Naive thymus-derived CD8-positive, alpha-beta T cell (primary cell): ENCODE measurements around the gene LRRC4B. TPM values are rescaled to one million over a fixed set of nuclear protein-coding genes. Genes with fewer than 3 reads are reported as not detected.
"Not testable (repeated sequence)": the region's sequence is repeated elsewhere in the genome, so short reads cannot be mapped to it uniquely, and the experiment has no call there.

Experiments used
- ATAC-seq, 2 donors: fragments of 150-1000 bp; cut with Tn5 transposase in 1 of 2; sonication (Bioruptor Pico), chemical (Tn5 transposase) in 1 of 2; 1 replicate in 1 of 2; 2 replicates in 1 of 2; pipeline ENCODE4 v1.10.0; 2021; ENCODE audit warnings: mild to moderate bottlenecking in 2 of 2, moderate library complexity in 2 of 2
- POLR2A ChIA-PET: fragments of 350-600 bp; sonication (Branson Sonifier 250); formaldehyde crosslinking; loops from one replicate; lab custom pipeline; 2021; ENCODE audit warnings: antibody characterized with exemption; lab: Charles Lee
- DNase-seq, 10 donors: peaks; one replicate each; pipeline versions ENCODE4 v3.0.0 to v3.0.0-alpha.2; 2020 to 2022
- H3K27ac Mint-ChIP-seq, 10 donors: one replicate each; pipeline ENCODE4 v1.8.0; 2020 to 2022; ENCODE audit warnings: mild to moderate bottlenecking in 10 of 10, mixed read lengths in 10 of 10, moderate library complexity in 4 of 10, inconsistent platforms in 1 of 10
- H3K27me3 Mint-ChIP-seq, 5 donors: one replicate each; pipeline ENCODE4 v1.8.0; 2021 to 2022; ENCODE audit warnings: mixed read lengths in 5 of 5
- H3K36me3 Mint-ChIP-seq, 3 donors: one replicate each; pipeline ENCODE4 v1.8.0; 2020 to 2022; ENCODE audit warnings: mixed read lengths in 3 of 3, mild to moderate bottlenecking in 2 of 3, inconsistent platforms in 1 of 3
- H3K4me1 Mint-ChIP-seq, 4 donors: one replicate each; pipeline ENCODE4 v1.8.0; 2021 to 2022; ENCODE audit warnings: mixed read lengths in 4 of 4
- H3K4me3 Mint-ChIP-seq, 10 donors: one replicate each; pipeline ENCODE4 v1.8.0; 2020 to 2022; ENCODE audit warnings: mild to moderate bottlenecking in 10 of 10, mixed read lengths in 10 of 10, moderate library complexity in 6 of 10, inconsistent platforms in 1 of 10
- H3K9me3 Mint-ChIP-seq, 9 donors: one replicate each; pipeline ENCODE4 v1.8.0; 2020 to 2022; ENCODE audit warnings: mixed read lengths in 9 of 9, mild to moderate bottlenecking in 3 of 9, inconsistent platforms in 1 of 9, moderate library complexity in 1 of 9
- polyA plus RNA-seq, 3 donors: library from polyadenylated mRNA; unstranded; fragments of 300-500 nt; fragmentation: Illumina TruSeq; gene quantifications; one replicate each; pipeline ENCODE4 v1.2.3, GENCODE V29; 2021
- total RNA-seq, 8 experiments: library from RNA in 2 of 8; stranded (reverse) in 2 of 8; gene quantifications; one replicate each; pipeline ENCODE4 v1.2.3 and lab custom pipeline; 2021 to 2026

LRRC4B gene
- total and polyA plus RNA-seq, 5 experiments from 2014 or later, result not detected

- H3K9me3 Mint-ChIP-seq, H3K36me3 Mint-ChIP-seq, H3K27ac Mint-ChIP-seq, POLR2A ChIA-PET, ATAC-seq, H3K4me3 Mint-ChIP-seq, H3K4me1 Mint-ChIP-seq: not testable (repeated sequence)
- H3K27me3 Mint-ChIP-seq, result peaks cover 10 to 42% (median 30%) of the 10 kb centered on the region in 5 donors
- peak in 1 of 10 donors; percentile 6 for DNase-seq
Measured at GRCh38 chr19:50528052-50528451, 40.2 kb downstream of the LRRC4B start.

- no peaks in the 10 kb centered on the region for H3K4me1 Mint-ChIP-seq
- H3K4me3 Mint-ChIP-seq, result no peak overlapping the region
- POLR2A ChIA-PET, result no interaction called here
- peaks cover 0 to 14% (median 3%) of the 10 kb centered on the region in 5 donors for H3K27me3 Mint-ChIP-seq
- H3K27ac Mint-ChIP-seq, result no peak overlapping the region
- no peak for ATAC-seq
- DNase-seq, result peak in 1 of 10 donors; percentile 42
- H3K9me3 Mint-ChIP-seq, result peaks cover 0 to 2% (median 0%) of the 10 kb centered on the region in 9 donors
- H3K36me3 Mint-ChIP-seq, result no peaks in the 10 kb centered on the region
Measured at GRCh38 chr19:50522881-50523280, 45.4 kb downstream of the LRRC4B start.

GRCh38 chr19:50520822-50521465 is 47.3 kb downstream of the LRRC4B start:
- H3K27me3 Mint-ChIP-seq, result peaks cover 0 to 15% (median 0%) of the 10 kb centered on the region in 5 donors
- ATAC-seq, result no peak
- no peak overlapping the region for H3K4me3 Mint-ChIP-seq

GRCh38 chr19:50519006-50519575 is 49.1 kb downstream of the LRRC4B start:
- Mint-ChIP-seq H3K27ac (no peak overlapping the region), H3K4me1 (peaks cover 0 to 3% (median 0%) of the 10 kb centered on the region in 4 donors), H3K4me3 (no peak overlapping the region), H3K36me3 (no peaks in the 10 kb centered on the region), H3K27me3 (peaks cover 0 to 25% (median 9%) of the 10 kb centered on the region in 5 donors), H3K9me3 (no peaks in the 10 kb centered on the region)
- ATAC-seq (no peak), DNase-seq (peak in 1 of 10 donors; percentile 58)
- POLR2A ChIA-PET, result no interaction called here

More at GRCh38 chr19:50520822-50521465, 47.3 kb downstream of the LRRC4B start:
- Mint-ChIP-seq H3K4me1 (no peaks in the 10 kb centered on the region), H3K9me3 (no peaks in the 10 kb centered on the region), H3K27ac (no peak overlapping the region), H3K36me3 (no peaks in the 10 kb centered on the region)
- POLR2A ChIA-PET, result no interaction called here
- peak in 1 of 10 donors; percentile 19 for DNase-seq

GRCh38 chr19:50518091-50519005 is 49.9 kb downstream of the LRRC4B start:
- Mint-ChIP-seq H3K4me1 (peaks cover 0 to 4% (median 0%) of the 10 kb centered on the region in 4 donors), H3K4me3 (no peak overlapping the region), H3K9me3 (no peaks in the 10 kb centered on the region), H3K36me3 (no peaks in the 10 kb centered on the region), H3K27ac (no peak overlapping the region), H3K27me3 (peaks cover 0 to 27% (median 13%) of the 10 kb centered on the region in 5 donors)
- POLR2A ChIA-PET, result no interaction called here
- peak in 1 of 10 donors; percentile 44 for DNase-seq
- no peak for ATAC-seq

DNA sequence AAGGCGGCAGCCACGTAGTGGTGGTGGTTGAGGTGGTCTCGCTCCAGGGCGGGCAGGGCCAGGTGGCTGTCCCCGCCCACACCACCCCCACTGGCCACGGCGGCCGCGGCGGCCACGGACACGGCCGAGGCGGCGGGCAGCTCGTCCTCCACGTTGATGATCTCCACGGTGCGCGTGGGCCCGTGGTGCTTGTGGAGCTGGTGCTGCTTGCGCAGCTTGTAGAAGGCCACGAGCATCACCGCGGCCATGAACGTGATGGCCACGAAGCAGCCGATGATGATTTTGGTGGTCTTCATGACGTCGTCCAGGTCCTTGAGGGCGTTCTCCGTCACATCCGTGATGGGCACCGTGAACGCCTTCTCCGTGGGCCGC is 50.5 kb downstream of the LRRC4B start:
- DNase-seq, result peak in 1 of 10 donors; percentile 37
- Mint-ChIP-seq H3K27ac (no peak overlapping the region), H3K4me1 (peaks cover 0 to 7% (median 0%) of the 10 kb centered on the region in 4 donors), H3K4me3 (no peak overlapping the region), H3K27me3 (peaks cover 0 to 24% (median 10%) of the 10 kb centered on the region in 5 donors), H3K9me3 (no peaks in the 10 kb centered on the region), H3K36me3 (no peaks in the 10 kb centered on the region)
- no peak for ATAC-seq
- POLR2A ChIA-PET, result no interaction called here

- H3K27me3 Mint-ChIP-seq, result peaks cover 0 to 23% (median 9%) of the 10 kb centered on the region in 5 donors
- H3K27ac Mint-ChIP-seq, result no peak overlapping the region
- POLR2A ChIA-PET, result no interaction called here
- H3K9me3 Mint-ChIP-seq, result no peaks in the 10 kb centered on the region
- no peaks in the 10 kb centered on the region for H3K36me3 Mint-ChIP-seq
- ATAC-seq (no peak), DNase-seq (peak in 1 of 10 donors; percentile 58)
- no peak overlapping the region for H3K4me3 Mint-ChIP-seq
- H3K4me1 Mint-ChIP-seq, result peaks cover 0 to 7% (median 0%) of the 10 kb centered on the region in 4 donors
Measured at GRCh38 chr19:50516964-50517703, 51.1 kb downstream of the LRRC4B start.

GRCh38 chr19:50516456-50516855 is 51.8 kb downstream of the LRRC4B start:
- Mint-ChIP-seq H3K27ac (peak overlapping the region in 1 of 10 donors; percentile 64), H3K27me3 (peaks cover 0 to 23% (median 9%) of the 10 kb centered on the region in 5 donors), H3K4me1 (peaks cover 4 to 10% (median 5%) of the 10 kb centered on the region in 4 donors), H3K36me3 (no peaks in the 10 kb centered on the region), H3K9me3 (no peaks in the 10 kb centered on the region), H3K4me3 (no peak overlapping the region)
- POLR2A ChIA-PET, result no interaction called here
- ATAC-seq, result no peak
- peak in 1 of 10 donors; percentile 21 for DNase-seq

- POLR2A ChIA-PET, result no interaction called here
- Mint-ChIP-seq H3K9me3 (no peaks in the 10 kb centered on the region), H3K4me1 (peaks cover 12 to 19% (median 15%) of the 10 kb centered on the region in 4 donors), H3K27me3 (peaks cover 0 to 24% (median 9%) of the 10 kb centered on the region in 5 donors), H3K4me3 (no peak overlapping the region), H3K27ac (no peak overlapping the region), H3K36me3 (no peaks in the 10 kb centered on the region)
- DNase-seq, result peak in 1 of 10 donors; percentile 58
- ATAC-seq, result no peak
Measured at GRCh38 chr19:50515168-50515561, 53.1 kb downstream of the LRRC4B start.

DNA sequence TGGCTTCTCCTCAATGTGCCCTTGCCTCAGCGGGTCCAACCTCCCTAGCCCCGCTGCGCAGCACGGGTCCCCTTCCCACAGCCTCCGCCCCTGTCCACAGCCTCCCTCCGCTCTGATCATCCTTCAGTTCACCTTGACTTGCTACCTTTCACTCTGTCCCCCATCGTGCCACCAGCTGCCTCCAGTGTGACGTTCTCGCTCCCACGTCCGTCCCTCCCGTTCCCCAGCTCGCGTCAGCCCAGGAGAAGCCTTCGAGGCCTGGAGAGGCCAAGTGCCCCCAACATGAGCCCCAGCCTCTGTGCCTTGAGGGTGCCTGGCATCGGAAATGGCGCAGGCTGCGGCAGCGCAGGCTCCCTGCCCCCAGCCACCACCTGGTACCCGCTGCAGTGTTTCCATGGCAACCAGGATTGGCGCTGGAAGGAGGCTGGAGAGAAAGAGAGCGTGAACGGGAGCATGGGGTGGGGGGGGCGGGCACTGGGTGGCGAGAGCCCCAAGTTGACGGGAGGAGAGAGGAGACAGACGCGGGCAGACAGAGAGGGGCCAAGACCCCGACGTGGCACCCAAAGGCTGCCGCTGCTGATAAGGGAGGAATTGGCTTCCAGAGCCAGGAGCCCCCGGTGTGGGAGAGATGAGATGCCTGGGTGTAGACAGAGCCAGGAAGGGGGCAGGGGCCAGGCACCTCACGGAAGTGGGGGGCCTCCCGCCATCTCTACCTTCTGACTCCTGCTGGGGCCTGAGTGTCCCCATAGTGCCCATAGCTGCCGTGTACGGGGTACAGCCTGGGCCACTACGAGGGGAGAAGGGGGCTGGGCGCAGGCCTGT is 53.7 kb downstream of the LRRC4B start:
- H3K36me3 Mint-ChIP-seq, result no peaks in the 10 kb centered on the region
- POLR2A ChIA-PET, result no interaction called here
- DNase-seq, result peak in 2 of 10 donors; percentile 26 to 61
- H3K27ac Mint-ChIP-seq, result peak overlapping the region in 7 of 10 donors; percentile 43 to 87 (median 68)
- no peak for ATAC-seq
- peaks cover 12 to 19% (median 15%) of the 10 kb centered on the region in 4 donors for H3K4me1 Mint-ChIP-seq
- H3K9me3 Mint-ChIP-seq, result no peaks in the 10 kb centered on the region
- H3K4me3 Mint-ChIP-seq, result peak overlapping the region in 4 of 10 donors; percentile 19 to 79 (median 55)
- peaks cover 0 to 23% (median 9%) of the 10 kb centered on the region in 5 donors for H3K27me3 Mint-ChIP-seq

- H3K36me3 Mint-ChIP-seq, result peaks cover 0 to under 1% (median 0%) of the 10 kb centered on the region in 3 donors
- peak within 1 kb of the TSS in 8 of 10 donors; percentile 20 to 87 (median 70) for H3K27ac Mint-ChIP-seq
- POLR2A ChIA-PET, result no interaction called here
- H3K9me3 Mint-ChIP-seq, result no peaks in the 10 kb centered on the region
- H3K4me3 Mint-ChIP-seq, result peak within 1 kb of the TSS in 7 of 10 donors; percentile 18 to 79 (median 46)
- peaks cover 17 to 20% (median 18%) of the 10 kb centered on the region in 4 donors for H3K4me1 Mint-ChIP-seq
- ATAC-seq, result no peak
- DNase-seq, result peak in 1 of 10 donors; percentile 59
- H3K27me3 Mint-ChIP-seq, result peaks cover 0 to 21% (median 9%) of the 10 kb centered on the region in 5 donors
Measured at GRCh38 chr19:50513746-50514345, 54.4 kb downstream of the LRRC4B start, which contains the start of gene ASPDH. TSS of gene ASPDH (minus strand) at chr19:50513913. CDS start at chr19:50513823, 90 bp downstream.
